ENCODE results near the gene SORCS2. TPM values are rescaled to one million over a fixed set of nuclear protein-coding genes. Genes with fewer than 3 reads are reported as not detected.

Gene SORCS2
- total RNA-seq, 1 experiment from 2014 or later = not detected

- ChIA-PET POLR2A (interaction anchor here (0.6 kb wide), 1 partner anchor 263 kb away, joined by 3 read pairs; no protein-coding TSS in a partner anchor), CTCF (interaction anchor here (0.8 to 1.0 kb wide), 2 partner anchors 14 to 492 kb away, joined by 3 read pairs; no protein-coding TSS in a partner anchor)
- Mint-ChIP-seq H3K9me3 (ENCODE audit: unreplicated experiment) (no peaks in the 10 kb centered on the region), H3K36me3 (ENCODE audit: insufficient read depth, unreplicated experiment) (no peaks in the 10 kb centered on the region), H3K4me3 (ENCODE audit: unreplicated experiment) (no peak overlapping the region), H3K27me3 (ENCODE audit: insufficient read depth, unreplicated experiment) (peaks cover 79% of the 10 kb centered on the region), H3K4me1 (ENCODE audit: insufficient read depth, unreplicated experiment) (no peaks in the 10 kb centered on the region), H3K27ac (ENCODE audit: low read depth, unreplicated experiment) (no peak overlapping the region)
- no peak for TF ChIP-seq CTCF (IDR thresholded peaks at IDR 0.05; ENCODE audit: unreplicated experiment)
- intact Hi-C loops (cut with micrococcal nuclease) = no loop called here
- no peak for DNase-seq (ENCODE audit: unreplicated experiment)
- BruUV-seq (replicated peaks) = no TSS peak
Observed at GRCh38 chr4:7309636-7310390, 117.5 kb downstream of the SORCS2 start.

GRCh38 chr4:7310451-7310850 is 118.1 kb downstream of the SORCS2 start:
- peaks cover 84% of the 10 kb centered on the region for H3K27me3 Mint-ChIP-seq (ENCODE audit: insufficient read depth, unreplicated experiment)
- DNase-seq (ENCODE audit: unreplicated experiment) = no peak
- H3K27ac Mint-ChIP-seq (ENCODE audit: low read depth, unreplicated experiment) = no peak overlapping the region
- no TSS peak for BruUV-seq (replicated peaks)
- ChIA-PET POLR2A (interaction anchor here (1.2 kb wide), 1 partner anchor 243 kb away, joined by 3 read pairs; the partner anchor contains the start of gene GRPEL1), CTCF (interaction anchor here (1.3 kb wide), 1 partner anchor 19 kb away, joined by 8 read pairs; no protein-coding TSS in a partner anchor)
- no peaks in the 10 kb centered on the region for H3K9me3 Mint-ChIP-seq (ENCODE audit: unreplicated experiment)
- no peak overlapping the region for H3K4me3 Mint-ChIP-seq (ENCODE audit: unreplicated experiment)
- TF ChIP-seq CTCF (IDR thresholded peaks at IDR 0.05; ENCODE audit: unreplicated experiment) = no peak
- intact Hi-C loops (cut with micrococcal nuclease) = no loop called here
- no peaks in the 10 kb centered on the region for H3K36me3 Mint-ChIP-seq (ENCODE audit: insufficient read depth, unreplicated experiment)
- no peaks in the 10 kb centered on the region for H3K4me1 Mint-ChIP-seq (ENCODE audit: insufficient read depth, unreplicated experiment)

GRCh38 chr4:7311205-7311604 is 118.9 kb downstream of the SORCS2 start:
- no peaks in the 10 kb centered on the region for H3K4me1 Mint-ChIP-seq (ENCODE audit: insufficient read depth, unreplicated experiment)
- no TSS peak for BruUV-seq (replicated peaks)
- intact Hi-C loops (cut with micrococcal nuclease) = no loop called here
- H3K4me3 Mint-ChIP-seq (ENCODE audit: unreplicated experiment) = no peak overlapping the region
- no peak for DNase-seq (ENCODE audit: unreplicated experiment)
- POLR2A ChIA-PET = interaction anchor here (0.5 to 1.2 kb wide), 4 partner anchors 9 to 244 kb away, joined by 3 to 4 read pairs (median 3); partner anchors contain the start of gene GRPEL1
- peaks cover 86% of the 10 kb centered on the region for H3K27me3 Mint-ChIP-seq (ENCODE audit: insufficient read depth, unreplicated experiment)
- no peaks in the 10 kb centered on the region for H3K36me3 Mint-ChIP-seq (ENCODE audit: insufficient read depth, unreplicated experiment)
- no peak for TF ChIP-seq CTCF (IDR thresholded peaks at IDR 0.05; ENCODE audit: unreplicated experiment)
- no peaks in the 10 kb centered on the region for H3K9me3 Mint-ChIP-seq (ENCODE audit: unreplicated experiment)
- H3K27ac Mint-ChIP-seq (ENCODE audit: low read depth, unreplicated experiment) = no peak overlapping the region
- CTCF ChIA-PET = interaction anchor here (0.7 to 1.3 kb wide), 3 partner anchors 18 to 764 kb away, joined by 3 to 8 read pairs (median 4); no protein-coding TSS in a partner anchor

GRCh38 chr4:7312691-7313090 is 120.4 kb downstream of the SORCS2 start:
- no TSS peak for BruUV-seq (replicated peaks)
- H3K4me1 Mint-ChIP-seq (ENCODE audit: insufficient read depth, unreplicated experiment) = no peaks in the 10 kb centered on the region

More at GRCh38 chr4:7312691-7313090, 120.4 kb downstream of the SORCS2 start:
- no peak overlapping the region for H3K27ac Mint-ChIP-seq (ENCODE audit: low read depth, unreplicated experiment)
- CTCF ChIA-PET = interaction anchor here (0.6 to 1.7 kb wide), 2 partner anchors 17 to 86 kb away, joined by 3 to 5 read pairs; no protein-coding TSS in a partner anchor
- no peak overlapping the region for H3K4me3 Mint-ChIP-seq (ENCODE audit: unreplicated experiment)
- no peaks in the 10 kb centered on the region for H3K36me3 Mint-ChIP-seq (ENCODE audit: insufficient read depth, unreplicated experiment)
- intact Hi-C loops (cut with micrococcal nuclease) = no loop called here
- no peaks in the 10 kb centered on the region for H3K9me3 Mint-ChIP-seq (ENCODE audit: unreplicated experiment)
- POLR2A ChIA-PET = no interaction called here
- peaks cover 75% of the 10 kb centered on the region for H3K27me3 Mint-ChIP-seq (ENCODE audit: insufficient read depth, unreplicated experiment)
- no peak for DNase-seq (ENCODE audit: unreplicated experiment)
- TF ChIP-seq CTCF (IDR thresholded peaks at IDR 0.05; ENCODE audit: unreplicated experiment) = no peak

Data from MCF 10A (cell line).